B cell (primary cell): ENCODE measurements around the gene CCT4.

Experiments used
- CTCF ChIP-seq: fragments of 200-600 bp; IDR thresholded peaks from one replicate; pipeline ENCODE4 v1.8.0; 2022; ENCODE audit warnings: antibody characterized with exemption, mild to moderate bottlenecking
- EZH2 ChIP-seq: IDR thresholded peaks from 2 replicates; pipeline ENCODE4 v1.6.1; 2012; ENCODE audit warnings: borderline replicate concordance, low read depth, mild to moderate bottlenecking, moderate library complexity, low read length; ENCODE audit not compliant: insufficient read depth, poor library complexity, severe bottlenecking

GRCh38 chr2:61909116-61909515, 20.7 kb upstream of the CCT4 start:
- TF ChIP-seq CTCF (no peak), EZH2 (no peak)
